T-cell (primary cell): Measurements from ENCODE around the gene ARHGAP12. TPM values are rescaled to one million over a fixed set of nuclear protein-coding genes. Genes with fewer than 3 reads are reported as not detected.

Source experiments
- ATAC-seq, 4 experiments: fragments of 200-7000 bp in 3 of 4; fragments of 150-1000 bp in 1 of 4; cut with Tn5 transposase; replicated peaks in 1 of 4; 1 replicate in 3 of 4; 2 replicates in 1 of 4; pipeline ENCODE4 v1.10.0; 2021; ENCODE audit warnings: moderate library complexity in 3 of 4, mild to moderate bottlenecking in 2 of 4, moderate number of reproducible peaks in 1 of 4
- CTCF ChIA-PET, 2 donors: fragments of 300-600 bp; sonication (Branson Sonifier 250); formaldehyde crosslinking; loops; one replicate each; lab custom pipeline; 2022; ENCODE audit warnings: antibody characterized with exemption in 2 of 2; lab: Charles Lee
- POLR2A ChIA-PET, 2 donors: fragments of 300-600 bp; sonication (Branson Sonifier 250); formaldehyde crosslinking; loops; one replicate each; lab custom pipeline; 2022; ENCODE audit warnings: antibody characterized with exemption in 2 of 2; lab: Charles Lee
- DNase-seq, 35 experiments: peaks; one replicate each; pipeline versions ENCODE4 v3.0.0 to v3.0.0-alpha.2; 2013 to 2023
- H3K27ac ChIP-seq: one replicate; pipeline ENCODE4 v1.5.1; 2013; ENCODE audit warnings: low read length
- H3K27me3 ChIP-seq, 2 experiments: replicated peaks in 1 of 2; 1 replicate in 1 of 2; 2 replicates in 1 of 2; pipeline versions ENCODE4 v1.6.1 to v1.7.0; 2013; ENCODE audit warnings: low read length in 1 of 2, mixed read lengths in 1 of 2; ENCODE audit not compliant: control insufficient read depth in 2 of 2, insufficient read depth in 2 of 2; ENCODE audit errors: extremely low read depth in 1 of 2
- H3K36me3 ChIP-seq, 2 donors: 1 replicate in 1 of 2; 2 replicates in 1 of 2; pipeline versions ENCODE4 v1.6.1 to v1.7.0; 2013; ENCODE audit warnings: low read length in 1 of 2; ENCODE audit not compliant: control insufficient read depth in 2 of 2, insufficient read depth in 1 of 2; ENCODE audit errors: extremely low read depth in 1 of 2
- H3K4me1 ChIP-seq, 2 experiments: 1 replicate in 1 of 2; 2 replicates in 1 of 2; pipeline versions ENCODE4 v1.6.1 to v1.7.0; 2013; ENCODE audit warnings: low read length in 2 of 2, mixed read lengths in 1 of 2; ENCODE audit not compliant: insufficient read depth in 2 of 2, control insufficient read depth in 1 of 2; ENCODE audit errors: extremely low read depth in 1 of 2
- H3K4me3 ChIP-seq, 2 donors: 1 replicate in 1 of 2; 2 replicates in 1 of 2; pipeline versions ENCODE4 v1.5.1 to v1.7.0; 2013; ENCODE audit warnings: mild to moderate bottlenecking in 2 of 2, low read length in 1 of 2, moderate library complexity in 1 of 2; ENCODE audit not compliant: control insufficient read depth in 1 of 2; ENCODE audit errors: extremely low read depth in 1 of 2
- H3K9me3 ChIP-seq: 2 replicates; pipeline ENCODE4 v1.7.0; 2013
- H3K27ac Mint-ChIP-seq, 2 donors: one replicate each; pipeline ENCODE4 v1.8.0; 2020 to 2021; ENCODE audit warnings: mild to moderate bottlenecking in 2 of 2, mixed read lengths in 2 of 2
- H3K27me3 Mint-ChIP-seq, 2 donors: one replicate each; pipeline ENCODE4 v1.8.0; 2021 to 2022; ENCODE audit warnings: mixed read lengths in 2 of 2
- H3K36me3 Mint-ChIP-seq: one replicate; pipeline ENCODE4 v1.8.0; 2021; ENCODE audit warnings: mixed read lengths
- H3K4me1 Mint-ChIP-seq, 3 donors: one replicate each; pipeline ENCODE4 v1.8.0; 2020 to 2022; ENCODE audit warnings: mixed read lengths in 3 of 3, mild to moderate bottlenecking in 1 of 3
- H3K4me3 Mint-ChIP-seq, 3 donors: one replicate each; pipeline ENCODE4 v1.8.0; 2020 to 2022; ENCODE audit warnings: mild to moderate bottlenecking in 3 of 3, mixed read lengths in 3 of 3, moderate library complexity in 3 of 3
- H3K9me3 Mint-ChIP-seq, 3 donors: one replicate each; pipeline ENCODE4 v1.8.0; 2020 to 2022; ENCODE audit warnings: mixed read lengths in 3 of 3
- WGBS: methylation state at CpG from one replicate; pipeline ENCODE4 v1.1.5; 2013; ENCODE audit warnings: missing lambda C conversion rate; ENCODE audit not compliant: insufficient coverage; 5-methylcytosine and 5-hydroxymethylcytosine counted together
- total RNA-seq, 35 experiments: library from RNA in 6 of 35; stranded (reverse) in 6 of 35; fragments of 120-200 nt in 1 of 35; gene quantifications; one replicate each; pipeline versions ENCODE4 v1.2.1 to v1.2.4 and lab custom pipeline; 2013 to 2026

Gene ARHGAP12
- total RNA-seq, 5 donors from 2014 or later (not counting 1 experiment from before 2014, with no cell fraction given): 19.1 to 24.6 (median 23.0) TPM

- Histone ChIP-seq H3K9me3 (no peaks in the 10 kb centered on the region), H3K36me3 (no peaks in the 10 kb centered on the region), H3K27ac (no peak overlapping the region), H3K27me3 (peaks cover 0 to 5% of the 10 kb centered on the region in 2 experiments), H3K4me3 (no peak overlapping the region), H3K4me1 (peaks cover 0 to 6% of the 10 kb centered on the region in 2 experiments)
- no peak overlapping the region for H3K27ac Mint-ChIP-seq
- no peak for DNase-seq
- H3K27me3 Mint-ChIP-seq: no peaks in the 10 kb centered on the region
- H3K9me3 Mint-ChIP-seq: peaks cover 5 to 13% (median 9%) of the 10 kb centered on the region in 3 donors
- no peak overlapping the region for H3K4me3 Mint-ChIP-seq
- CTCF ChIA-PET: interaction anchor here in 1 of 2 donors (0.7 kb wide), 1 partner anchor 97 kb away, joined by 3 read pairs; no protein-coding TSS in a partner anchor
- no CpG with 5 or more reads among the region's 2 CpGs for WGBS
- no peak for ATAC-seq
- H3K4me1 Mint-ChIP-seq: peaks cover 15 to 20% (median 18%) of the 10 kb centered on the region in 3 donors
- peaks cover 7% of the 10 kb centered on the region for H3K36me3 Mint-ChIP-seq
- POLR2A ChIA-PET: no interaction called here
Observed at GRCh38 chr10:31958856-31959255, 30.2 kb upstream of the ARHGAP12 start.

- Mint-ChIP-seq H3K27me3 (no peaks in the 10 kb centered on the region), H3K4me3 (no peak overlapping the region), H3K27ac (no peak overlapping the region), H3K4me1 (peaks cover 0 to 5% (median under 1%) of the 10 kb centered on the region in 3 donors), H3K9me3 (peaks cover 5 to 15% (median 12%) of the 10 kb centered on the region in 3 donors), H3K36me3 (peaks cover 7% of the 10 kb centered on the region)
- Histone ChIP-seq H3K4me1 (no peaks in the 10 kb centered on the region), H3K4me3 (no peak overlapping the region), H3K27ac (no peak overlapping the region), H3K36me3 (no peaks in the 10 kb centered on the region), H3K27me3 (peaks cover 0 to 2% of the 10 kb centered on the region in 2 experiments), H3K9me3 (no peaks in the 10 kb centered on the region)
- ATAC-seq (no peak), DNase-seq (no peak)
- CTCF ChIA-PET: interaction anchor here in 1 of 2 donors (0.6 kb wide), 1 partner anchor 629 kb away, joined by 3 read pairs; no protein-coding TSS in a partner anchor
- POLR2A ChIA-PET: interaction anchor here in 1 of 2 donors (0.6 kb wide), 1 partner anchor 19 kb away, joined by 3 read pairs; no protein-coding TSS in a partner anchor
- no CpG with 5 or more reads among the region's 5 CpGs for WGBS
Observed at GRCh38 chr10:31956200-31956946, 27.7 kb upstream of the ARHGAP12 start.

- POLR2A ChIA-PET: interaction anchor here in 1 of 2 donors (0.6 kb wide), 1 partner anchor 33 kb away, joined by 6 read pairs; no protein-coding TSS in a partner anchor
- 90% methylated on average over 2 of the region's 2 CpGs for WGBS
- H3K27me3 Mint-ChIP-seq: no peaks in the 10 kb centered on the region
- ATAC-seq (no peak), DNase-seq (no peak)
- Histone ChIP-seq H3K27me3 (no peaks in the 10 kb centered on the region), H3K36me3 (no peaks in the 10 kb centered on the region), H3K4me3 (no peak overlapping the region), H3K27ac (no peak overlapping the region), H3K4me1 (no peaks in the 10 kb centered on the region), H3K9me3 (no peaks in the 10 kb centered on the region)
- H3K4me3 Mint-ChIP-seq: no peak overlapping the region
- CTCF ChIA-PET: no interaction called here
- H3K4me1 Mint-ChIP-seq: no peaks in the 10 kb centered on the region
- H3K9me3 Mint-ChIP-seq: peaks cover 5 to 22% (median 18%) of the 10 kb centered on the region in 3 donors
- peaks cover 7% of the 10 kb centered on the region for H3K36me3 Mint-ChIP-seq
- no peak overlapping the region for H3K27ac Mint-ChIP-seq
Observed at GRCh38 chr10:31954410-31955191, 26.0 kb upstream of the ARHGAP12 start.

GRCh38 chr10:31953480-31953879, 24.8 kb upstream of the ARHGAP12 start:
- no peaks in the 10 kb centered on the region for H3K4me1 ChIP-seq
- H3K9me3 Mint-ChIP-seq: peaks cover 5 to 22% (median 18%) of the 10 kb centered on the region in 3 donors
- H3K27me3 Mint-ChIP-seq: no peaks in the 10 kb centered on the region
- ChIA-PET CTCF (no interaction called here), POLR2A (interaction anchor here in 1 of 2 donors (0.6 kb wide), 1 partner anchor 107 kb away, joined by 8 read pairs; no protein-coding TSS in a partner anchor)
- H3K36me3 Mint-ChIP-seq: peaks cover 7% of the 10 kb centered on the region
- no peak for DNase-seq
- H3K27ac ChIP-seq: no peak overlapping the region
- no peaks in the 10 kb centered on the region for H3K27me3 ChIP-seq
- WGBS: 80% methylated on average over 1 of the region's 2 CpGs
- H3K4me3 ChIP-seq: no peak overlapping the region
- no peaks in the 10 kb centered on the region for H3K9me3 ChIP-seq
- H3K36me3 ChIP-seq: no peaks in the 10 kb centered on the region
- no peak overlapping the region for H3K27ac Mint-ChIP-seq
- H3K4me3 Mint-ChIP-seq: no peak overlapping the region
- no peaks in the 10 kb centered on the region for H3K4me1 Mint-ChIP-seq
- ATAC-seq: no peak

GRCh38 chr10:31953080-31953479, 24.4 kb upstream of the ARHGAP12 start:
- Mint-ChIP-seq H3K4me1 (no peaks in the 10 kb centered on the region), H3K27me3 (no peaks in the 10 kb centered on the region), H3K9me3 (peaks cover 5 to 22% (median 18%) of the 10 kb centered on the region in 3 donors), H3K36me3 (peaks cover 7% of the 10 kb centered on the region), H3K4me3 (no peak overlapping the region), H3K27ac (no peak overlapping the region)
- no peak overlapping the region for H3K27ac ChIP-seq
- H3K9me3 ChIP-seq: no peaks in the 10 kb centered on the region
- ATAC-seq (no peak), DNase-seq (no peak)
- ChIA-PET CTCF (no interaction called here), POLR2A (interaction anchor here in 1 of 2 donors (0.6 kb wide), 1 partner anchor 107 kb away, joined by 8 read pairs; no protein-coding TSS in a partner anchor)
- no peak overlapping the region for H3K4me3 ChIP-seq
- H3K4me1 ChIP-seq: no peaks in the 10 kb centered on the region
- H3K36me3 ChIP-seq: no peaks in the 10 kb centered on the region
- no peaks in the 10 kb centered on the region for H3K27me3 ChIP-seq

- no peaks in the 10 kb centered on the region for H3K36me3 ChIP-seq
- no peak overlapping the region for H3K27ac ChIP-seq
- ATAC-seq: no peak
- peaks cover 5 to 22% (median 18%) of the 10 kb centered on the region in 3 donors for H3K9me3 Mint-ChIP-seq
- H3K4me3 Mint-ChIP-seq: no peak overlapping the region
- no peaks in the 10 kb centered on the region for H3K27me3 Mint-ChIP-seq
- ChIA-PET CTCF (no interaction called here), POLR2A (no interaction called here)
- WGBS: no CpG with 5 or more reads among the region's 2 CpGs
- no peak for DNase-seq
- H3K9me3 ChIP-seq: no peaks in the 10 kb centered on the region
- H3K27me3 ChIP-seq: no peaks in the 10 kb centered on the region
- no peak overlapping the region for H3K4me3 ChIP-seq
- H3K36me3 Mint-ChIP-seq: peaks cover 7% of the 10 kb centered on the region
- H3K4me1 Mint-ChIP-seq: no peaks in the 10 kb centered on the region
- no peaks in the 10 kb centered on the region for H3K4me1 ChIP-seq
- no peak overlapping the region for H3K27ac Mint-ChIP-seq
Observed at GRCh38 chr10:31952066-31952465, 23.4 kb upstream of the ARHGAP12 start.
